IMR-90 (cell line): ENCODE measurements around the gene TFEB. TPM values are rescaled to one million over a fixed set of nuclear protein-coding genes. Genes with fewer than 3 reads are reported as not detected.

ENCODE experiments used
- ATAC-seq: fragments of 200-7000 bp; cut with Tn5 transposase; 2 replicates; pipeline ENCODE4 v1.9.1; 2020; ENCODE audit warnings: low read depth, mild to moderate bottlenecking, moderate library complexity
- BruUV-seq: library from RNA; stranded (reverse); fragments of 400-500 nt; replicated peaks from 2 replicates; lab custom pipeline; 2021; lab: Mats Ljungman, UMichigan
- CTCF ChIA-PET: fragments of 300-600 bp; formaldehyde crosslinking; extraction: SDS; loops from one replicate; lab custom pipeline; 2021; ENCODE audit warnings: antibody characterized with exemption; lab: Yijun Ruan, JAX
- POLR2A ChIA-PET: fragments of 300-600 bp; sonication (Branson Sonifier 250); formaldehyde crosslinking; loops from one replicate; lab custom pipeline; 2022; ENCODE audit warnings: antibody characterized with exemption; ENCODE audit not compliant: unreplicated experiment; lab: Charles Lee
- DNase-seq: peaks from one replicate; pipeline ENCODE4 v3.0.0; 2013
- H2AFZ ChIP-seq: replicated peaks from 2 replicates; pipeline ENCODE3; 2013; ENCODE audit warnings: low read length, mild to moderate bottlenecking; ENCODE audit not compliant: poor library complexity
- H2AK5ac ChIP-seq: 2 replicates; pipeline ENCODE4 v1.6.1; 2013; ENCODE audit warnings: low read depth, low read length, inconsistent platforms
- H2AK9ac ChIP-seq: replicated peaks from 2 replicates; pipeline ENCODE3; 2013; ENCODE audit warnings: mild to moderate bottlenecking, low read depth, low read length, moderate library complexity; ENCODE audit not compliant: poor library complexity
- H2BK120ac ChIP-seq: 2 replicates; pipeline ENCODE4 v1.6.1; 2013; ENCODE audit warnings: low read depth, low read length, inconsistent platforms
- H2BK15ac ChIP-seq: 3 replicates; pipeline ENCODE4 v1.6.1; 2013; ENCODE audit warnings: low read depth, low read length, inconsistent platforms
- H2BK20ac ChIP-seq: 2 replicates; pipeline ENCODE4 v1.6.1; 2013; ENCODE audit warnings: low read depth, mild to moderate bottlenecking, inconsistent platforms, low read length, moderate library complexity
- H2BK5ac ChIP-seq: 2 replicates; pipeline ENCODE4 v1.6.1; 2013; ENCODE audit warnings: mild to moderate bottlenecking, low read depth, low read length, inconsistent platforms; ENCODE audit not compliant: poor library complexity, severe bottlenecking
- H3K14ac ChIP-seq: replicated peaks from 2 replicates; pipeline ENCODE4 v1.6.1; 2013; ENCODE audit warnings: low read depth, low read length, inconsistent platforms
- H3K18ac ChIP-seq: 2 replicates; pipeline ENCODE4 v1.6.1; 2013; ENCODE audit warnings: low read depth, low read length, control low read depth
- H3K23ac ChIP-seq: 2 replicates; pipeline ENCODE4 v1.6.1; 2013; ENCODE audit warnings: low read depth, low read length, inconsistent platforms
- H3K27ac ChIP-seq: 2 replicates; pipeline ENCODE4 v1.5.1; 2013; ENCODE audit warnings: mild to moderate bottlenecking, control low read depth, low read length; ENCODE audit not compliant: insufficient read depth
- H3K27me3 ChIP-seq: 2 replicates; pipeline ENCODE4 v1.6.1; 2013; ENCODE audit warnings: low read length; ENCODE audit not compliant: control insufficient read depth, insufficient read depth
- H3K36me3 ChIP-seq: 2 replicates; pipeline ENCODE4 v1.6.1; 2013; ENCODE audit warnings: low read length, mixed read lengths; ENCODE audit not compliant: control insufficient read depth, insufficient read depth
- H3K4ac ChIP-seq: 2 replicates; pipeline ENCODE4 v1.6.1; 2013; ENCODE audit warnings: low read depth, low read length, inconsistent platforms
- H3K4me1 ChIP-seq: 2 replicates; pipeline ENCODE4 v1.6.1; 2013; ENCODE audit warnings: low read length, mixed read lengths; ENCODE audit not compliant: control insufficient read depth, insufficient read depth
- H3K4me2 ChIP-seq: 2 replicates; pipeline ENCODE4 v1.6.1; 2013; ENCODE audit warnings: low read depth, mild to moderate bottlenecking, control low read depth, low read length, moderate library complexity
- H3K4me3 ChIP-seq: 2 replicates; pipeline ENCODE4 v1.5.1; 2013; ENCODE audit warnings: low read depth, mild to moderate bottlenecking, control low read depth, low read length, moderate library complexity; ENCODE audit not compliant: insufficient read depth
- H3K56ac ChIP-seq: 2 replicates; pipeline ENCODE4 v1.6.1; 2013; ENCODE audit warnings: low read length, inconsistent platforms; ENCODE audit not compliant: insufficient read depth; ENCODE audit errors: extremely low read depth
- H3K79me1 ChIP-seq, 2 experiments: 2 replicates each; pipeline ENCODE4 v1.6.1; 2013; ENCODE audit warnings: low read length in 2 of 2, inconsistent platforms in 1 of 2, low read depth in 1 of 2
- H3K9ac ChIP-seq: 2 replicates; pipeline ENCODE4 v1.6.1; 2013; ENCODE audit warnings: low read depth, low read length, control low read depth
- H3K9me1 ChIP-seq: 2 replicates; pipeline ENCODE4 v1.6.1; 2013; ENCODE audit warnings: low read length, inconsistent platforms; ENCODE audit not compliant: insufficient read depth
- H3K9me3 ChIP-seq: 2 replicates; pipeline ENCODE4 v1.6.1; 2013; ENCODE audit warnings: low read length; ENCODE audit not compliant: control insufficient read depth, insufficient read depth
- H4K20me1 ChIP-seq: 2 replicates; pipeline ENCODE4 v1.6.1; 2013; ENCODE audit warnings: low read length, inconsistent platforms; ENCODE audit not compliant: insufficient read depth
- H4K5ac ChIP-seq: 2 replicates; pipeline ENCODE4 v1.6.1; 2013; ENCODE audit warnings: mild to moderate bottlenecking, low read depth, low read length, control low read depth
- H4K8ac ChIP-seq, 2 experiments: 2 replicates each; pipeline ENCODE4 v1.6.1; 2013; ENCODE audit warnings: low read depth in 2 of 2, low read length in 2 of 2, control low read depth in 1 of 2, inconsistent platforms in 1 of 2
- H4K91ac ChIP-seq: 2 replicates; pipeline ENCODE4 v1.6.1; 2013; ENCODE audit warnings: low read depth, low read length, inconsistent platforms; ENCODE audit not compliant: insufficient read depth
- CEBPB ChIP-seq: IDR thresholded peaks from 2 replicates; pipeline ENCODE4 v1.6.1; 2012; ENCODE audit warnings: low read depth, low read length, improper control_type of control experiment
- WGBS, 2 experiments: methylation state at CpG; one replicate each; pipeline versions ENCODE4 v1.1.5 to v1.1.7; 2013; ENCODE audit warnings: missing lambda C conversion rate in 2 of 2; ENCODE audit not compliant: insufficient read length in 1 of 2; ENCODE audit errors: extremely low coverage in 2 of 2; 5-methylcytosine and 5-hydroxymethylcytosine counted together
- dilution Hi-C: fragments of 300-500 bp; cut with HindIII; formaldehyde crosslinking; loops from one replicate; pipeline ENCODE4 v1.14.3; 2018; ENCODE audit warnings: low sequenced_read_pairs; ENCODE audit not compliant: unreplicated experiment
- in situ Hi-C: fragments of 300-500 bp; cut with MboI; formaldehyde crosslinking; loops from 3 replicates; pipeline ENCODE4 v1.14.3; 2019; ENCODE audit warnings: low sequenced_read_pairs, inconsistent platforms, mixed read lengths
- intact Hi-C: fragments of 100-400 bp; cut with micrococcal nuclease; formaldehyde crosslinking; loops from 2 replicates; pipeline ENCODE4 v1.10.0; 2022
- polyA plus RNA-seq, 3 experiments: library from polyadenylated mRNA; depleted of rRNA; stranded (reverse); fragments of >200 nt; gene quantifications; 2 replicates each; pipeline ENCODE4 v1.2.3, GENCODE V29; 2012; ENCODE audit warnings: low replicate concordance in 1 of 3
- total RNA-seq: library from RNA; depleted of rRNA; stranded (reverse); fragments of >200 nt; gene quantifications from 2 replicates; pipeline ENCODE4 v1.2.3, GENCODE V29; 2012
- TF ChIP-seq, protein P1 (sequence below): conservative IDR thresholded peaks from 2 replicates; pipeline ENCODE4 v1.5.1; 2012; ENCODE audit warnings: mild to moderate bottlenecking, low read depth, low read length, improper control_type of control experiment

The TFEB gene
- total and polyA plus RNA-seq, 2 of the 4 experiments (the other 2 are of a cell fraction), result 4.5 to 4.9 TPM

DNA sequence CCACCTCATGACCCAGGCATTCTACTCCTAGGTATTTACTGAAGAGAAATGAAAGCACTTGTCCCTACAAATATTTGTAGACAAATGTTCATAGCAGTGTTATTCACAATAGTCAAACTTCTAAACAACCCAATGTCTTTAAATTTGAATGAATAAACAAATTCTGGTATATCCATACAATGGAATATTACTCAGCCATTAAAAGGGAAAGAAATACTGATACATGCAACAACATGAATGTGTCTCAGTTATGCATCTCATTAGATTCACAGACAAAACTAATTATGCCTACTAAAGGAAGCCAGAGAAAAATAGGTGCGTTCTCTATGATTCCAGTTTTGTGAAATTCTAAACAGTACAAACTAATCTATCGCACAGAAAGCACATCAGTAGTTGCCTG, 66.4 kb downstream of the TFEB start:
- no CpG with 5 or more reads among the region's 2 CpGs for WGBS, 2 experiments
- TF ChIP-seq, protein P1, sequence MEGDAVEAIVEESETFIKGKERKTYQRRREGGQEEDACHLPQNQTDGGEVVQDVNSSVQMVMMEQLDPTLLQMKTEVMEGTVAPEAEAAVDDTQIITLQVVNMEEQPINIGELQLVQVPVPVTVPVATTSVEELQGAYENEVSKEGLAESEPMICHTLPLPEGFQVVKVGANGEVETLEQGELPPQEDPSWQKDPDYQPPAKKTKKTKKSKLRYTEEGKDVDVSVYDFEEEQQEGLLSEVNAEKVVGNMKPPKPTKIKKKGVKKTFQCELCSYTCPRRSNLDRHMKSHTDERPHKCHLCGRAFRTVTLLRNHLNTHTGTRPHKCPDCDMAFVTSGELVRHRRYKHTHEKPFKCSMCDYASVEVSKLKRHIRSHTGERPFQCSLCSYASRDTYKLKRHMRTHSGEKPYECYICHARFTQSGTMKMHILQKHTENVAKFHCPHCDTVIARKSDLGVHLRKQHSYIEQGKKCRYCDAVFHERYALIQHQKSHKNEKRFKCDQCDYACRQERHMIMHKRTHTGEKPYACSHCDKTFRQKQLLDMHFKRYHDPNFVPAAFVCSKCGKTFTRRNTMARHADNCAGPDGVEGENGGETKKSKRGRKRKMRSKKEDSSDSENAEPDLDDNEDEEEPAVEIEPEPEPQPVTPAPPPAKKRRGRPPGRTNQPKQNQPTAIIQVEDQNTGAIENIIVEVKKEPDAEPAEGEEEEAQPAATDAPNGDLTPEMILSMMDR, result no peak
- no peak for TF ChIP-seq CEBPB
- Histone ChIP-seq H3K18ac (no peak overlapping the region), H3K9ac (no peak overlapping the region), H3K9me3 (peaks cover 2% of the 10 kb centered on the region; the same call in 1 of the 2 replicates), H3K14ac (no peak overlapping the region), H2BK120ac (no peak overlapping the region), H4K5ac (no peak overlapping the region), H3K23ac (no peak overlapping the region), H3K27ac (no peak overlapping the region), H3K79me1 (no peaks in the 10 kb centered on the region), H4K20me1 (no peaks in the 10 kb centered on the region), H3K27me3 (peaks cover 18% of the 10 kb centered on the region), H3K4me1 (no peaks in the 10 kb centered on the region), H3K4ac (no peak overlapping the region), H2AK5ac (no peak overlapping the region), H3K9me1 (no peaks in the 10 kb centered on the region), H3K36me3 (no peaks in the 10 kb centered on the region), H2BK5ac (no peak overlapping the region), H2BK20ac (no peak overlapping the region), H3K4me2 (no peak overlapping the region), H2BK15ac (no peak overlapping the region), H3K56ac (no peak overlapping the region), H2AFZ (no peak overlapping the region), H4K8ac (no peak overlapping the region), H3K4me3 (no peak overlapping the region), H2AK9ac (no peak overlapping the region), H4K91ac (no peak overlapping the region)
- ATAC-seq (no peak), DNase-seq (no peak)
- CTCF ChIA-PET, result no interaction called here
- in situ Hi-C loops, result no loop called here
- intact Hi-C loops, result no loop called here
- POLR2A ChIA-PET, result no interaction called here
- dilution Hi-C loops, result no loop called here
- BruUV-seq, result no TSS peak
